SIG-M5 (cell line): ENCODE measurements around the gene SERPINB2.

ENCODE experiments used
- DNase-seq: peaks from one replicate; lab custom pipeline; 2025; lab: John Stamatoyannopoulos, UW

Gene SERPINB2, protein sequence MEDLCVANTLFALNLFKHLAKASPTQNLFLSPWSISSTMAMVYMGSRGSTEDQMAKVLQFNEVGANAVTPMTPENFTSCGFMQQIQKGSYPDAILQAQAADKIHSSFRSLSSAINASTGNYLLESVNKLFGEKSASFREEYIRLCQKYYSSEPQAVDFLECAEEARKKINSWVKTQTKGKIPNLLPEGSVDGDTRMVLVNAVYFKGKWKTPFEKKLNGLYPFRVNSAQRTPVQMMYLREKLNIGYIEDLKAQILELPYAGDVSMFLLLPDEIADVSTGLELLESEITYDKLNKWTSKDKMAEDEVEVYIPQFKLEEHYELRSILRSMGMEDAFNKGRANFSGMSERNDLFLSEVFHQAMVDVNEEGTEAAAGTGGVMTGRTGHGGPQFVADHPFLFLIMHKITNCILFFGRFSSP

DNA sequence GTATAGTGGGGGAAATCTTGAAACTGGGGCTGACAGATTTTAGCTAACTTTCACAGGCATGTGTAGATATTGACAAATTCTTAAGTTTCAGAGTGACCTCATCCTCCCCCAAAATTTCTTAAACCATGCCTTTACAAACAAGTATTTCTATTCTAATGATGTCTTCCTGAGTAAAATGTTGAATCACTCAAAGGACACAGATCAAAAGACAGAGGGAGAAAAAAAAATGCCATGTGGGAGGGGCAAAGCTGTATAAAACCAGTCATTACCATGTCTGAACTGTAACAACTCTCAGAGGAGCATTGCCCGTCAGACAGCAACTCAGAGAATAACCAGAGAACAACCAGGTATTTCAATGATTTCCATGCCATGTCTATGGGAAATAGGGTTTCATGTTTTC is at the start of gene SERPINB2:
Gene SERPINB2 (plus strand): TSS at position 282 of the 400 bp plus-strand sequence. CDS start 3,740 bp downstream, outside the sequence.
- DNase-seq: peak; percentile 10

DNA sequence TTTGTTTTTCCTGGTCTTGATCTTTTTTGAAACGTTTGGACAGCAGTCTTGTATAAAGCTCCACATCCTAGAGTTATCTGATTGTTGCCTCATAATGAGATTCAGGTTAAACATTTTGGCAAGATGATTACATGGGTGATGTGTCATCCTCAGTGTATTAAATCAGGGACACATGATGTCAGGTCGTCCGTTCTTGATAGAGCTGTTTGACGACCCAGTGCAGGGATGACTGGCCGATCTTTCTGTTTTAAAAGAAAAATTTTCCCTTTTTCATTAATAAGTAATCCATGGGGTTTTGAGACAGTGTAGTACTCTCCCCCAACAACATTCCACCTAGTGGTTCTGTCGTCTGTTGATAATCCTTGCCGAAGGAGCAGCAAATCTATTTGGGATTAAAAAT is 44.5 kb upstream of the SERPINB2 start:
- no peak for DNase-seq

DNA sequence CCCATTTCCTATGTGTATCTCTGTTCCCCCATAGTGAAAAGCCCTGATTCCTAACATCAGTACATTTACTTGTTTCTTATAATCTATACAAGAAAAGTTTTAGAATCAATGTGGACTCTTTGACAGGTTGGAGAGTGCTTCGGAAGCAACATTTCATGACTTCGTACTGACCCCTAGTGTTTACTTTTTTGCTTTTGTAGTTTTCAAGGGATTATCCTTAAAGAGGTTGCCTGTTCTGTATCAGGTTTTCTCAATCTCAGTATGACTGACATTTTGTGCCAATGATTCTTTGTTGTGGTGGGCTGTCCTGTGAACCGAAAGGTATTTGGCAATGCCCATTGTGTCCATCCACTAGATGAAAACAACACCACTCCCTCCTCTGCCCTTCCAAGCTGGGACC is 43.3 kb upstream of the SERPINB2 start:
- DNase-seq: no peak

DNA sequence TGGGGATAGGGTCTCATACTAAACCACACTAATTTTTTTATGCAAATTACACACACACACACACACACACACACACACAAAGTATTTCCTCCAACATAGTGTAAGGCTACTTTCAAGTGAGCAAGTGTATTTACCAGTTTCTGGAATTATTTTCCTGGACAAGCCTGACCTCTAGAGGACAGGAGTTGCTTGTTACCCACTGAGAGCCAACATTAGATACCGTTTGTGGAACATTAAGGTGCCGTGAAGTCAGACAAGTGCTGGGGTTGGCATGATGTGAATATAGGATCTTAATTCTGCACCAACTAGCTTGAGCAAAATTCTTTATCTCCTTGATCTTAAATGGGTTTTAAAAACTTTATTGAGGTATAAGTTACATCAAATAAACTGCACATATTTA is 39.3 kb upstream of the SERPINB2 start:
- no peak for DNase-seq

DNA sequence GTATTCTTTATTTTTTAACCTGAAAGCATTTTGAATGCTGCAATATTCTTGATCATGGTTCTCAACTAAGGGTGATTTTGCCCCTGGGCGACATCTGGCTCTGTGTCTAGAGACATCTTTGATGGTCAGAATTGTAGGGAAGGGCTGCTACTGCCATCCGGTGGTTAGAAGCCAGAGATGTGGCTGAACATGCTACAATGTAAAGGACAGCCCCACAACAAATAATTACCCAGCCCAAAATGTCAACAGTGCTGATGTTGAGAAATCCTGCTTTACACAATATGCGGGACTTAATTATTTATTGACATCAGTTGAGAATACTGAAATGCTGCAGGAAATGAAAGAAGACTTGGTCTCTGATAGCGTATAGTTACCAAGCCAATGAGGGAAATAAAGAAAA is 37.5 kb upstream of the SERPINB2 start:
- DNase-seq: no peak

DNA sequence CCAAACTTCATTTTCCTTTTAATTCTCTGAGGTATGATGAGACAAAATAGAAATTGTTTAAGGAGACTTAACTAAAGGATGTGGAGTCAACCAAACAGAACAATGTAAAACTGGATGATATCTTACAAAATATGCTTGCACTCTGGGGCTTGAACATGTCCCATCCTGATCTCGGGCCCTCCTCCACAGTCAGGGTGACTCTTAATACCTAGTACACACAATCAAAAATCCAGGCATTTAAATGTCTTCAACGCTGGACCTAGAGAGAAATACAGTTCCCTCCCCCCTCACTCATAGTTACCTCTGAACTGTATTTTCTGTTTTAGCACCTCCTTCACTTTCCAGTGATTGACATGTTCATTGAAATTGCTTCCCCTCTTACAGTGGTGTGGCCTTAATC is 36.9 kb upstream of the SERPINB2 start:
- DNase-seq: no peak

DNA sequence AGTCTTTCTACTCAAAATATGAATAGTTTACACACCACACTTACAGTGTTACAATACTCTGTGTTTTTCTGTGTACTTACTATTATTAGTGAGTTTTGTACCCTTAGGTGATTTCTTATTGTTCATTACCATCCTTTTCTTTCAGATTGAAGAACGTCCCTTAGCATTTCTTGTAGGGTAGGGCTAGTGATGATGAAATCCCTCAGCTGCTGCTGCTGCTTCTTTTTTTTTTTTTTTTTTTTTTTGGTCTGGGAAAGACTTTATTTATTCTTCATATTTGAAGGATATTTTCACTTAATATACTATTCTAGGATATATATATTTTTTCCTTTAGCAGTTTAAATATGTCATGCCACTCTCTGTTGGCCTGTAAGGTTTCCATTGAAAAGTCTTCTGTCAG is 29.0 kb upstream of the SERPINB2 start:
- no peak for DNase-seq

DNA sequence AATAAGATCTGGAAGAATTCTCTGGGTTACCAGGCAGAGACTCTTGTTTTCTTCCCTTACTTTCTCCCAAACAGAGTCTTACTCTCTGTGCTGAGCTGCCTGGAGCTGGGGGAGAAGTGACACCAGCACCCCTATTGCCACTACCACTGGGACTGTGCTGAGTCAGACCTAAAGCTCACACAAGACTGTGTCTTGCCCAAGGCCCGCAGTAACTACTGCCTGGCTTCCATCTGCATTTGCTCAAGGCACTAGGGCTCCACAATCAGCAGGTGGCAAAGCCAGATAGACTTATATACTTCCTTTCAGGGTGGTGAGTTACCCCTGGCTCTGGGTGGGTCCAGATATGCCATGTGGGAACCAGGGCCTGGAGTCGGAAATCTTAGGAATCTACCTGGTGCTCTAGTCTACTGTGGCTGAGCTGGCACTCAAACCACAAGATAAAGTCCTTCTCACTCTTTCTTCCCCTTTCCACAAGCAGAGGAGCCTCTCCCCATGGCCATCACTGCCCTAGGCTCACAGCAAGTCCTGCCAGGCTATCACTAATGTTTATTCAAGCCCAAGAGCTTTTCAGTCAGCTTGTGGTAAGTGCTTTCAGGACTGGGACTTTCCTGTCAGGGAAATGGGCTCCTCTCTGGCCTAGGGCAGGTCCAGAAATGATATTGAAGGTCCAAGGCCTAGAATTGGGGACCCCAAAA is 27.6 kb upstream of the SERPINB2 start:
- no peak for DNase-seq

DNA sequence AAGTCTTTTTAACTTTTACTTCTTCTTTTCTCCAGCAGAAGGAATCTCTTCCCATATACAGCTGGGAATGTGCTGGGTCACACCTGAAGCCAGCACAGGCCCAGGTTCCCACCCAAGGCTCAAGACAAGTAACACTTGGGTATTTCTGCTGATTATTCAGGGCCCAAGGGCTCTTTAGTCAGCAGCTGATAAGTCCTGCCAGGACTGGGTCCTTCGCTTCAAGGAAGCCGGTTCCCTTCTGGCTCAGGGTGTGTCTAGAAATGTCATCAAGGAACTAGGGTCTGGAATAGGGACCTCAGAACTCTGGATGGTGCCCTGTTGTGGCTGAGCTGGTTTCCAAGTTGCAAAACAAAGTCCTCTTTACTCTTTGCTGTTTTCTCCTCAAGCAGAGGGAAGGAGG is 27.0 kb upstream of the SERPINB2 start:
- DNase-seq: no peak

DNA sequence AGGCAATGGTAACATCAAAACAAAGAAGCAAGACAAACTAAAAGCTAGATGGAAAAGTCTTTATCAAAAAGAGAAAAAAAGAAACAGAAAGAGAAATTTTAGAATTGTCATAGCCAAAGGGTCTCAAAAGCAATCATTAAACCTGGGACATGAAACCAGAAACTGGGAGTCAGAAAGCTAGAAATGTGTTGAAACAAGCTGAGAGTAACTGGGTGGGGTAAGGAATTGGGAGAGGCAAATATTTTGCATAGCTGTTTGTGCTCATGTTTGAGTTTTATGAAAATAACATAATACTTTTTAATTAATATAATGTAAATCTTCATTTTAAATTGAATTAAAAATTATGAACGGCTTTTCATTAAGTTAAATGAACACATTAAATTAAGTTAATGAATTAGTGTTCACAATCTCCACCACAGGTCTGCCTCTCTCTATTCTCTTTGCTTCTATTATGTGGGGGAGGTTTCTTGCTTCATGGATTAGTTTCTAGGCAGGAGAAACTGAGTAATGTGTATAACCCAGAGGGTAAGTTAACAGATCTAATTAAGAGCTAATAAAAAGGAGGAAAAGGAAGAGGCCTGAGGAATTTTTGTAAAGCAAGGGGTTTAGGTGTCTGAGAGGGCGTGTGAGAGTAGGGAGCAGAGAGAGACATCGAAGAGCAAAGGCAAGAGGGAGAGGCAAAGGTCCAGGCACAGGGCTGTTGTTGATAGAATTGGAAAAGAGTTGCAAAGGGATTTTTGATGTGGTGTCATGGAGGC is 20.0 kb upstream of the SERPINB2 start:
- no peak for DNase-seq

DNA sequence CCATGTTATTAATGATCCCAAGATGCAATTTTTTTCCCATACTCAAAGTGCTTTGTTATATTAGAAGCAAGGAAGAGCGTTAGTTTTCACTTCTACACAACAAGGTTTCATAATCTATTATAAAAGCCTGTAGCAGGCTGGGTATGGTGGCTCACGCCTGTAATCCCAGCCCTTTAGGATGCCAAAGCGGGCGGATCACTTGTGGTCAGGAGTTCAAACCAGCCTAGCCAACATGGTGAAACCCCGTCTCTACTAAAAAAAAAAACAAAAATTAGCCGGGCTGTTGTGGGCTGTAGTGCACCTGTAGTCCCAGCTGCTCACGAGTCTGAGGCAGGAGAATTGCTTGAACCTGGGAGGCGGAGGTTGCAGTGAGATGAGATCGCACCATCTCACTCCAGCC is 19.0 kb upstream of the SERPINB2 start:
- DNase-seq: no peak

DNA sequence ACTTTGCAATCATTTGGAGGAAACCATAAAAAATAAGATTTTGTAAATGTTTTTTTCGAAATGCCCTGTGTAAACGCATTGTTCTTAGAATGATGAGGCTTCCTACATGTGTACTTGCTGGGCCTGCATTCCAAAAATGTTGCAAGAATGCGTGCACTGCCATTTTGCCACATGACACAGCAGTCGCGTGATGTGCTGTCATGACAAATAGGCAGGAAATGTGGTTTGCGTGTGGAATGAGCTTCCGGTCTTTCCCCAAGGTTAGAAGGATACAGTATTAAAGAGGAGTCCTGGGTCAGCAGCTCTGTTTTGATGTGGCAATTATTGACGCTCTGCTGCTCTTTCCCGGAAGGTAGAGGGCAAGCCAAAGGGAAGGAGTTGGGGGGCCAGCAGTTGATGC is 18.1 kb upstream of the SERPINB2 start:
- no peak for DNase-seq

DNA sequence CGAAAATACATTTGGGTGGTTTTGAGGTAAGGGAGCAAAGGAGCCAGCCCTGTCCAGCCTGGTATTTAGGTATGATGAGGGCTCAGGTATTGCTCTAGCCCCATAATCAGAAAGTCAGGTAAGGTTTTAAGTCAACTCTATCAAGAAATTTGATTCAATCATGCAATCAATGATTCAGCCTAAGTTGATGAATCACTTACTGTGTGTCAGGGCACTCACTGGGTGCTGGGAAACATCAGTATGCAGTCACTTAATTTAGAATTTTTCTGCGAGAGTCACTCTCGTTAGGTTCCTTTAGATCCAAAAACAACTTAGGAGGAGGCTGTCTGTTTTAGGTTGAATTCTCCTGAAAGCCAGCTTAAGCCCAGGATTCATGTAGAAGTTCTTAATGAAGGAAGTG is 17.7 kb upstream of the SERPINB2 start:
- DNase-seq: no peak

DNA sequence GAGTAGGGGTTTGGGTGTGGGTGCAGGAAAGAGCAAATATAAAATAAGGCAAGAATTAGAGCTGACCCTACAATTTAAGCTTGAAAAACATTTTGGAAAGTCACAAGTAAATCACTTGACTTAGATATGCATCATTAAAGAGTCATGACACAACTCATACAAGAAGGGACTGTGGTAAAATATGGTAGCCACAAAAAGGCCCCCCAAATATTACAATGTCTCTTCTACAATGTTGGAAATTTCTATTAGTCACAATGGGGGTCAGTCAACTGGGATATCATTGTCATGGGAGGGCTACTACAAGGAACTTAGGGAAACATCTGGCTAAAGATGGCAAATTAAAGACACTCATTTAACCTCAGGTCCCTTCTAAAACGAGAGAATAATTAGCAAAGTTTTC is 15.7 kb upstream of the SERPINB2 start:
- DNase-seq: no peak

DNA sequence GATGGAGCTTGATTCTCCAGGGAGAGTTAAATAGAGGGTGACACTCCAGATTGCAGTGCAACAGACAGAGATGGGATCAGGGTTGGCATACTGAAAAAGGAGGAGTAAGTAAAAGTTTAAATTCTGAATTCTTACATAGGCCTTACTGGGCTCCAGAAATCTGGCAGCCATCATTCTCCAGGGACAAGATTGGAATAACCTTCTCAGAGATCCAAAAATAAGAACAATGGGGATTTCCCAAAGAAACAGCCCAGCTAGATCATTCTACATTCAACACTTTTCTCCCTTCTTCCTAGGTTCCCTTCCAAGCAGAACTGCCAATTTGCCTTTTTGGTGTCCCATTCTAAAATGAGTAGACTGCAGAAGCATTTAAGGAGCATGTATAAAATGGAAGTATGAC is 14.9 kb upstream of the SERPINB2 start:
- DNase-seq: no peak

DNA sequence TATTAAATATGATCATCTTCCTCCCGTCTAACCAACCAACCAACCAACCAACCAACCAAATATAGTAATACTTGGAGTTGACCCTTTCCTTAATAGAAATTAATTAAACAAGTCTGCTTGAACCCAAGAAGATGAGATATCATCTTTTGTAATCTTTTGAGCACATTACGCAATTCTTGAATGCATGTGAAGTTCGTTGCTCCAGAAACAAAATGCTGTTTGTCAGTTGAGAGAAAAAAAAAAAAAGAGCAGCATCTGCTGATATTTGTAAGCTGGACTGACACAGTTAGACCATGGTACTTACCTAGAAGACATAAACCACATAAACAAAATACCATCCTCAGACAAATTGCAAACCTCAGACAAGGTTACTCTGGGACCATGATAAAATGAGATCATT is 9.2 kb upstream of the SERPINB2 start:
- peak; percentile 47 for DNase-seq

DNA sequence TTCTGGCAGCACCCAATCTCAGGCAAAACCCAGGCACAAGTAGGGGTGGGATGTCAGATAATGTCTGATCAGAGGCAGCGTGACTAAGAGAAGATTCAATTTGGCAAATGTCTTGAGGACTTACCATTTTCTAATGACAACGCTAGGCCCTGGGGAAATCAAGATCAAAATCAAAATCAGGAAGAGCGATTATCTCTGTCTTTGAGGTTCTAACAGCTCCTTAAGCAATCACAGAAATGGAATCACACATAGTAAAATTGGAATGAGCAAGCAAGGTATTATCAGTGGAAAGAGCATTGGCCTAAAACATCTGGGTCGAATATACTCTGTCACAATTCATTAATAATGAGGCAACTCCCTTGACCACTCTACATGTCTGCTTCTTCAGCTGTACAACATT is 8.6 kb upstream of the SERPINB2 start:
- DNase-seq: no peak

DNA sequence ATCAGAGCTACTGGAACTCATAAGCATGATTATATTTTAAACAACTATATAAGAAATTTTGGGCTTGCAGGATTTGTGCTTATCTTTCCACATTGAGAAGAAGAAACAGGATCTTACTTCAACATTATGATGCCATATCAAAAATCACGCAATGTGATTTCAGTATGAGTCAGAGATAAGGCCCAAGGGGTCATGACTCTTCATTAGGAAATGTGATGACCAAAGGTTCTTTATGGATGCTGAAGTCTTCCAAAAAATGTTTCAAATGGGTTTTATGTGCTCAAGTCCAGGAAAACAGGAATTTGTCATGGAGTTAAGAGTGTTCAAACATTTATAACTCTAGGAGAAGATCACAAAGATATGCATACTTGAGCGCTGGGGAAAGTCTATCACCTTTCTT is 7.8 kb upstream of the SERPINB2 start:
- no peak for DNase-seq

DNA sequence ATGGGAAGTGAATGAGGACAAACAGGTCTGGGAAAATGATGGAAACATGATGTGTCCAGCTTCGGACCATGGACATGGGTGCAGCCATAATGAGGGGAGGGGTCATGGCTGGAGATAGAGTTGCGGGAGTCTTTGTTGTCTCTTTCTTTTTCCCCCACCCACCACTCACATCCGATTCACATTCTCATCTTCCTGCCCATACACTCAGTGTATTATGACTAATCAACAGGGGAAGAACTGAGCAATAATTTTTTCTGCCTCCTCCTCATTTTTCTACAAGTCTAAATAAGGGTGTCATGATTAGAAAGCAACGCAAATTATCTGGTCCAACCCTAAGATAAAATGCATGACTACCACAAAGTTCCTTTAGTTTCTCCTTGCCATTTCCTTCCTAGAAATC is 5.7 kb upstream of the SERPINB2 start:
- no peak for DNase-seq

DNA sequence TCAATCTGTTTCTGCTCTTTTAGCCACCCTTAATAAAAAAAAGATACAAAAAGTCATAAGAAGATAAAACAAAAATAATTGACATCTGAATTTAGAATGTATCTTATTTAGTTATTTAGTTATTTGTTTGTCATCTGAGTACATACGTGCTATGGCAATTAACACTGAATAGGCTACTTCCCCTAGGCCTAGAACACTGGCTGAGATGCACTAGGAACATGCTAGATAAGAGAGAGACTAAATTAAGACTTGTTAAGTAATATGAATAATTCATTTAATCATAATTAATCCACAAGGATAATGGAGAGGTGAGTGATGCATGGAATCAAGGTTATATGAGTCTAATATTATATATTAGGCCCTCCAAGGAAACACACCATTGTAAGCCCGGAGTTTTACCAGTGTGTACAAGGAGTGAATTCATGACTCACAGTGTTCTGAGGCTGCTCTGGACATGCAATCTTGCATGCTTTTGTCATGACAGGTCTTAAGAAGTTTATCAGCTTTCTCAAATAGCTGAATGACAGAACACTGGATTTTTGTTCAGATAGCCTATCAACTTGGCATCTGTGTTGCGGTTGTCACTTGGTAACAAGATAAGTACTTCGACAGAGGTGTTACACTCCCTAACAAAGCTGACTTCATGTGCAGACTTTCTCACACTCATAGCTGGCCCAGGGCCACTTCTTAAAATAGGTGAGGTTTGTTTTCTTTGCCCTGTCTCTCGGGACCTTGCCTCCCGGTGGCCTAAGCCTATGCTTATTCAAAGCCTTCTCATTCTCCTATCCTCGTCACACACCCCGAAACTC is 5.0 kb upstream of the SERPINB2 start:
- no peak for DNase-seq

DNA sequence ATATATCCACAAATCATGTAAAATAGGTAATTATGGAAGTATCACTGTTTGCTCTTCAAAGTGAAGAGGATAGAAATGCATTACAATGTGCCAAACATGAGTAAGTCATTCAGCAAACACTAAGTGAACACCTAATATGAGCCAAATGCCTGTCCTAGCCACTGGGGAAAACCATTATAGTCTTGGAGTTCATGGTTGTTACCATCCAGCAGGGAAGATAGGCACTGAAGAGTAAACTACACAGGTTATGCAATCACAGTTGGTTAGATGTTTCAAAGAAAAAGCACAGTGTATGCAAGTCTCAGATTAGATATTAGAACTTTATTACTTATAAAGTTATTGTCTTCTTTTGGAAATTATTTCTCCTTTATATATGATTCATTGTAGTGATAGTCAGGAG is 3.9 kb upstream of the SERPINB2 start:
- no peak for DNase-seq
